ENCODE data around the gene BTBD16. TPM values are rescaled to one million over a fixed set of nuclear protein-coding genes. Genes with fewer than 3 reads are reported as not detected.

Gene BTBD16
- total RNA-seq, 1 donor from 2014 or later = not detected

GRCh38 chr10:122348512-122348911 is 77.4 kb downstream of the BTBD16 start:
- Histone ChIP-seq H3K36me3 (ENCODE audit: control insufficient read depth in 3 of 3, insufficient read depth in 3 of 3, low read length in 3 of 3) (no peaks in the 10 kb centered on the region), H3K4me1 (ENCODE audit: control insufficient read depth in 3 of 3, insufficient read depth in 3 of 3, low read length in 3 of 3) (no peaks in the 10 kb centered on the region), H3K9ac (ENCODE audit: low read depth in 1 of 3, low read length in 3 of 3) (no peak overlapping the region), H3K27ac (ENCODE audit: low read depth, low read length) (no peak overlapping the region), H3K9me3 (ENCODE audit: control insufficient read depth in 3 of 3, low read length in 3 of 3) (peaks cover 0 to 4% (median 0%) of the 10 kb centered on the region in 3 donors), H3K4me3 (ENCODE audit: low read length in 3 of 3) (no peak overlapping the region), H3K27me3 (ENCODE audit: control insufficient read depth in 3 of 3, insufficient read depth in 3 of 3, low read length in 3 of 3) (no peaks in the 10 kb centered on the region)

- no peaks in the 10 kb centered on the region for H3K36me3 ChIP-seq (ENCODE audit: control insufficient read depth in 3 of 3, insufficient read depth in 3 of 3, low read length in 3 of 3)
- no peak overlapping the region for H3K27ac ChIP-seq (ENCODE audit: low read depth, low read length)
- no peaks in the 10 kb centered on the region for H3K4me1 ChIP-seq (ENCODE audit: control insufficient read depth in 3 of 3, insufficient read depth in 3 of 3, low read length in 3 of 3)
- no peak overlapping the region for H3K4me3 ChIP-seq (ENCODE audit: low read length in 3 of 3)
- H3K27me3 ChIP-seq (ENCODE audit: control insufficient read depth in 3 of 3, insufficient read depth in 3 of 3, low read length in 3 of 3) = no peaks in the 10 kb centered on the region
- no peak overlapping the region for H3K9ac ChIP-seq (ENCODE audit: low read depth in 1 of 3, low read length in 3 of 3)
- H3K9me3 ChIP-seq (ENCODE audit: control insufficient read depth in 3 of 3, low read length in 3 of 3) = peaks cover 0 to 4% (median 0%) of the 10 kb centered on the region in 3 donors
Observed at GRCh38 chr10:122348935-122349361, 77.9 kb downstream of the BTBD16 start.

- Histone ChIP-seq H3K9ac (ENCODE audit: low read depth in 1 of 3, low read length in 3 of 3) (no peak overlapping the region), H3K27me3 (ENCODE audit: control insufficient read depth in 3 of 3, insufficient read depth in 3 of 3, low read length in 3 of 3) (no peaks in the 10 kb centered on the region), H3K4me3 (ENCODE audit: low read length in 3 of 3) (no peak overlapping the region), H3K27ac (ENCODE audit: low read depth, low read length) (no peak overlapping the region), H3K36me3 (ENCODE audit: control insufficient read depth in 3 of 3, insufficient read depth in 3 of 3, low read length in 3 of 3) (no peaks in the 10 kb centered on the region), H3K9me3 (ENCODE audit: control insufficient read depth in 3 of 3, low read length in 3 of 3) (peaks cover 0 to 4% (median 0%) of the 10 kb centered on the region in 3 donors), H3K4me1 (ENCODE audit: control insufficient read depth in 3 of 3, insufficient read depth in 3 of 3, low read length in 3 of 3) (no peaks in the 10 kb centered on the region)
Observed at GRCh38 chr10:122349758-122350369, 78.8 kb downstream of the BTBD16 start.

- H3K27ac ChIP-seq (ENCODE audit: low read depth, low read length) = no peak overlapping the region
Observed at GRCh38 chr10:122350893-122351292, 79.8 kb downstream of the BTBD16 start.

GRCh38 chr10:122352817-122353525 is 81.9 kb downstream of the BTBD16 start:
- Histone ChIP-seq H3K4me1 (ENCODE audit: control insufficient read depth in 3 of 3, insufficient read depth in 3 of 3, low read length in 3 of 3) (no peaks in the 10 kb centered on the region), H3K4me3 (ENCODE audit: low read length in 3 of 3) (no peak overlapping the region), H3K9me3 (ENCODE audit: control insufficient read depth in 3 of 3, low read length in 3 of 3) (peaks cover 0 to 2% (median 0%) of the 10 kb centered on the region in 3 donors), H3K9ac (ENCODE audit: low read depth in 1 of 3, low read length in 3 of 3) (no peak overlapping the region), H3K27me3 (ENCODE audit: control insufficient read depth in 3 of 3, insufficient read depth in 3 of 3, low read length in 3 of 3) (no peaks in the 10 kb centered on the region), H3K36me3 (ENCODE audit: control insufficient read depth in 3 of 3, insufficient read depth in 3 of 3, low read length in 3 of 3) (no peaks in the 10 kb centered on the region), H3K27ac (ENCODE audit: low read depth, low read length) (no peak overlapping the region)

More at GRCh38 chr10:122350893-122351292, 79.8 kb downstream of the BTBD16 start:
- Histone ChIP-seq H3K9me3 (ENCODE audit: control insufficient read depth in 3 of 3, low read length in 3 of 3) (peaks cover 0 to 4% (median 0%) of the 10 kb centered on the region in 3 donors), H3K27me3 (ENCODE audit: control insufficient read depth in 3 of 3, insufficient read depth in 3 of 3, low read length in 3 of 3) (no peaks in the 10 kb centered on the region), H3K4me3 (ENCODE audit: low read length in 3 of 3) (no peak overlapping the region), H3K9ac (ENCODE audit: low read depth in 1 of 3, low read length in 3 of 3) (no peak overlapping the region), H3K4me1 (ENCODE audit: control insufficient read depth in 3 of 3, insufficient read depth in 3 of 3, low read length in 3 of 3) (no peaks in the 10 kb centered on the region), H3K36me3 (ENCODE audit: control insufficient read depth in 3 of 3, insufficient read depth in 3 of 3, low read length in 3 of 3) (no peaks in the 10 kb centered on the region)

- H3K27me3 ChIP-seq (ENCODE audit: control insufficient read depth in 3 of 3, insufficient read depth in 3 of 3, low read length in 3 of 3) = no peaks in the 10 kb centered on the region
- no peak overlapping the region for H3K4me3 ChIP-seq (ENCODE audit: low read length in 3 of 3)
- H3K9me3 ChIP-seq (ENCODE audit: control insufficient read depth in 3 of 3, low read length in 3 of 3) = peaks cover 0 to 2% (median 2%) of the 10 kb centered on the region in 3 donors
- no peak overlapping the region for H3K9ac ChIP-seq (ENCODE audit: low read depth in 1 of 3, low read length in 3 of 3)
- H3K36me3 ChIP-seq (ENCODE audit: control insufficient read depth in 3 of 3, insufficient read depth in 3 of 3, low read length in 3 of 3) = no peaks in the 10 kb centered on the region
- no peak overlapping the region for H3K27ac ChIP-seq (ENCODE audit: low read depth, low read length)
- H3K4me1 ChIP-seq (ENCODE audit: control insufficient read depth in 3 of 3, insufficient read depth in 3 of 3, low read length in 3 of 3) = no peaks in the 10 kb centered on the region
Observed at GRCh38 chr10:122354383-122354782, 83.3 kb downstream of the BTBD16 start.

GRCh38 chr10:122357685-122358084 is 86.6 kb downstream of the BTBD16 start:
- Histone ChIP-seq H3K27ac (ENCODE audit: low read depth, low read length) (no peak overlapping the region), H3K9ac (ENCODE audit: low read depth in 1 of 3, low read length in 3 of 3) (no peak overlapping the region), H3K9me3 (ENCODE audit: control insufficient read depth in 3 of 3, low read length in 3 of 3) (peaks cover 0 to 2% (median 2%) of the 10 kb centered on the region in 3 donors), H3K36me3 (ENCODE audit: control insufficient read depth in 3 of 3, insufficient read depth in 3 of 3, low read length in 3 of 3) (no peaks in the 10 kb centered on the region), H3K4me1 (ENCODE audit: control insufficient read depth in 3 of 3, insufficient read depth in 3 of 3, low read length in 3 of 3) (no peaks in the 10 kb centered on the region), H3K27me3 (ENCODE audit: control insufficient read depth in 3 of 3, insufficient read depth in 3 of 3, low read length in 3 of 3) (no peaks in the 10 kb centered on the region), H3K4me3 (ENCODE audit: low read length in 3 of 3) (no peak overlapping the region)

- Histone ChIP-seq H3K4me1 (ENCODE audit: control insufficient read depth in 3 of 3, insufficient read depth in 3 of 3, low read length in 3 of 3) (no peaks in the 10 kb centered on the region), H3K4me3 (ENCODE audit: low read length in 3 of 3) (no peak overlapping the region), H3K27me3 (ENCODE audit: control insufficient read depth in 3 of 3, insufficient read depth in 3 of 3, low read length in 3 of 3) (peaks cover 0 to 2% (median 0%) of the 10 kb centered on the region in 3 donors), H3K9ac (ENCODE audit: low read depth in 1 of 3, low read length in 3 of 3) (no peak overlapping the region), H3K27ac (ENCODE audit: low read depth, low read length) (no peak overlapping the region), H3K36me3 (ENCODE audit: control insufficient read depth in 3 of 3, insufficient read depth in 3 of 3, low read length in 3 of 3) (no peaks in the 10 kb centered on the region), H3K9me3 (ENCODE audit: control insufficient read depth in 3 of 3, low read length in 3 of 3) (peaks cover 0 to 2% (median 2%) of the 10 kb centered on the region in 3 donors)
Observed at GRCh38 chr10:122359621-122360020, 88.5 kb downstream of the BTBD16 start.

GRCh38 chr10:122361046-122361445 is 90.0 kb downstream of the BTBD16 start:
- Histone ChIP-seq H3K4me3 (ENCODE audit: low read length in 3 of 3) (no peak overlapping the region), H3K27ac (ENCODE audit: low read depth, low read length) (no peak overlapping the region), H3K9me3 (ENCODE audit: control insufficient read depth in 3 of 3, low read length in 3 of 3) (peaks cover 0 to 2% (median 2%) of the 10 kb centered on the region in 3 donors), H3K36me3 (ENCODE audit: control insufficient read depth in 3 of 3, insufficient read depth in 3 of 3, low read length in 3 of 3) (no peaks in the 10 kb centered on the region), H3K9ac (ENCODE audit: low read depth in 1 of 3, low read length in 3 of 3) (no peak overlapping the region), H3K27me3 (ENCODE audit: control insufficient read depth in 3 of 3, insufficient read depth in 3 of 3, low read length in 3 of 3) (peaks cover 0 to 2% (median 0%) of the 10 kb centered on the region in 3 donors), H3K4me1 (ENCODE audit: control insufficient read depth in 3 of 3, insufficient read depth in 3 of 3, low read length in 3 of 3) (no peaks in the 10 kb centered on the region)

GRCh38 chr10:122362031-122362592 is 91.0 kb downstream of the BTBD16 start:
- Histone ChIP-seq H3K9ac (ENCODE audit: low read depth in 1 of 3, low read length in 3 of 3) (no peak overlapping the region), H3K36me3 (ENCODE audit: control insufficient read depth in 3 of 3, insufficient read depth in 3 of 3, low read length in 3 of 3) (no peaks in the 10 kb centered on the region), H3K27ac (ENCODE audit: low read depth, low read length) (no peak overlapping the region), H3K4me3 (ENCODE audit: low read length in 3 of 3) (no peak overlapping the region), H3K27me3 (ENCODE audit: control insufficient read depth in 3 of 3, insufficient read depth in 3 of 3, low read length in 3 of 3) (peaks cover 0 to 2% (median 0%) of the 10 kb centered on the region in 3 donors), H3K4me1 (ENCODE audit: control insufficient read depth in 3 of 3, insufficient read depth in 3 of 3, low read length in 3 of 3) (no peaks in the 10 kb centered on the region), H3K9me3 (ENCODE audit: control insufficient read depth in 3 of 3, low read length in 3 of 3) (peaks cover 0 to 2% (median 2%) of the 10 kb centered on the region in 3 donors)
